K562 (cell line): Measurements from ENCODE around the gene PPP1R10. TPM values are rescaled to one million over a fixed set of nuclear protein-coding genes. Genes with fewer than 3 reads are reported as not detected.

Experiments used
- ARHGAP35 ChIP-seq: fragments of 450-650 bp; IDR thresholded peaks from 2 replicates; pipeline ENCODE4 v1.6.1; 2018; ENCODE audit not compliant: partially characterized antibody
- CAMTA2 ChIP-seq: fragments of 250-450 bp; sonication (Bioruptor Pico); conservative IDR thresholded peaks from 2 replicates; pipeline ENCODE4 v1.5.1; 2022
- GATAD2B ChIP-seq: fragments of 450-650 bp; IDR thresholded peaks from 2 replicates; pipeline ENCODE4 v1.6.1; 2017; ENCODE audit warnings: mild to moderate bottlenecking, borderline replicate concordance
- HMG20A ChIP-seq: fragments of 450-650 bp; formaldehyde crosslinking; conservative IDR thresholded peaks from 2 replicates; pipeline ENCODE4 v1.4.0; 2020; ENCODE audit warnings: mild to moderate bottlenecking, mixed read lengths
- KDM5B ChIP-seq: fragments of 200-600 bp; sonication (generic); IDR thresholded peaks from 2 replicates; pipeline ENCODE4 v1.6.1; 2012; ENCODE audit warnings: low read depth, mild to moderate bottlenecking, moderate library complexity, low read length, control low read depth, inconsistent platforms; ENCODE audit not compliant: insufficient replicate concordance
- PPARD ChIP-seq: fragments of 250-450 bp; sonication (Bioruptor Pico); IDR thresholded peaks from 2 replicates; pipeline ENCODE4 v1.8.0; 2022; ENCODE audit warnings: inconsistent platforms, mild to moderate bottlenecking, moderate library complexity
- PURB ChIP-seq: sonication (generic); formaldehyde crosslinking; IDR thresholded peaks from 2 replicates; pipeline ENCODE4 v1.9.0; 2021; ENCODE audit warnings: low read depth, mild to moderate bottlenecking, missing genetic modification reagents
- RFX7 ChIP-seq: fragments of 250-450 bp; sonication (Bioruptor Pico); IDR thresholded peaks from 2 replicates; pipeline ENCODE4 v1.5.1; 2021; ENCODE audit warnings: mild to moderate bottlenecking
- ZNF134 ChIP-seq: fragments of 250-450 bp; sonication (Bioruptor Pico); conservative IDR thresholded peaks from 2 replicates; pipeline ENCODE4 v1.4.0; 2020
- ZNF217 ChIP-seq: sonication (generic); formaldehyde crosslinking; IDR thresholded peaks from 2 replicates; pipeline ENCODE4 v1.8.0; 2022; ENCODE audit warnings: mild to moderate bottlenecking, missing genetic modification reagents
- ZNF253 ChIP-seq: fragments of 250-450 bp; sonication (Bioruptor Pico); conservative IDR thresholded peaks from 2 replicates; pipeline ENCODE4 v1.6.1; 2021; ENCODE audit warnings: mild to moderate bottlenecking
- ZNF354B ChIP-seq: fragments of 250-450 bp; sonication (Bioruptor Pico); IDR thresholded peaks from 2 replicates; pipeline ENCODE4 v1.4.0; 2020
- polyA plus RNA-seq, 8 experiments: library from polyadenylated mRNA; depleted of rRNA in 4 of 8; stranded (reverse) in 5 of 8; unstranded in 3 of 8; fragments of >200 nt; fragmentation: Nextera tagmentation in 2 of 8; fragmentation: Illumina TruSeq in 1 of 8; extraction: Ambion mirVana in 2 of 8; extraction: Trizol in 1 of 8; gene quantifications; 2 replicates each; pipeline versions ENCODE4 v1.2.1 to v1.2.3, GENCODE V29; 2011 to 2014; ENCODE audit warnings: inconsistent platforms in 1 of 8, missing spikeins in 1 of 8
- total RNA-seq, 7 experiments: library from RNA; depleted of rRNA in 6 of 7; stranded (reverse); fragments of >200 nt in 6 of 7; fragmentation: Illumina TruSeq in 2 of 7; extraction: Trizol in 2 of 7; gene quantifications; 2 replicates each; pipeline versions ENCODE4 v1.2.1 to v1.2.3, GENCODE V29; 2011 to 2021; ENCODE audit warnings: low replicate concordance in 1 of 7
- TF ChIP-seq, protein P1 (sequence below): fragments of 450-650 bp; IDR thresholded peaks from 2 replicates; pipeline ENCODE4 v1.6.1; 2016
- TF ChIP-seq, protein P2 (sequence below): fragments of 250-450 bp; sonication (Bioruptor Pico); IDR thresholded peaks from 2 replicates; pipeline ENCODE4 v1.4.0; 2020; ENCODE audit warnings: mild to moderate bottlenecking, moderate library complexity, borderline replicate concordance
- TF ChIP-seq, protein P3 (sequence below): fragments of 250-450 bp; sonication (Bioruptor Pico); IDR thresholded peaks from 2 replicates; pipeline ENCODE4 v1.8.0; 2022; ENCODE audit warnings: moderate library complexity, mild to moderate bottlenecking, inconsistent platforms
- TF ChIP-seq, protein P4 (sequence below): sonication (generic); formaldehyde crosslinking; IDR thresholded peaks from 2 replicates; pipeline ENCODE4 v1.8.0; 2022; ENCODE audit warnings: mild to moderate bottlenecking, missing genetic modification reagents
- TF ChIP-seq, protein P5 (sequence below), 2 experiments: fragments of 150-350 bp in 1 of 2; IDR thresholded peaks; 2 replicates each; pipeline ENCODE4 v1.6.1; 2012 to 2016; ENCODE audit warnings: low read depth in 2 of 2, low read length in 2 of 2, mild to moderate bottlenecking in 1 of 2, moderate library complexity in 1 of 2
- TF ChIP-seq, protein P6 (sequence below): fragments of 250-450 bp; sonication (Bioruptor Pico); IDR thresholded peaks from 2 replicates; pipeline ENCODE4 v1.8.0; 2021; ENCODE audit warnings: moderate library complexity, mild to moderate bottlenecking, inconsistent platforms

Gene PPP1R10
- total and polyA plus RNA-seq, 9 of the 15 experiments (the other 6 are each of a cell fraction or from before 2014, with no cell fraction given) = 14.1 to 65.5 (median 32.6) TPM

DNA sequence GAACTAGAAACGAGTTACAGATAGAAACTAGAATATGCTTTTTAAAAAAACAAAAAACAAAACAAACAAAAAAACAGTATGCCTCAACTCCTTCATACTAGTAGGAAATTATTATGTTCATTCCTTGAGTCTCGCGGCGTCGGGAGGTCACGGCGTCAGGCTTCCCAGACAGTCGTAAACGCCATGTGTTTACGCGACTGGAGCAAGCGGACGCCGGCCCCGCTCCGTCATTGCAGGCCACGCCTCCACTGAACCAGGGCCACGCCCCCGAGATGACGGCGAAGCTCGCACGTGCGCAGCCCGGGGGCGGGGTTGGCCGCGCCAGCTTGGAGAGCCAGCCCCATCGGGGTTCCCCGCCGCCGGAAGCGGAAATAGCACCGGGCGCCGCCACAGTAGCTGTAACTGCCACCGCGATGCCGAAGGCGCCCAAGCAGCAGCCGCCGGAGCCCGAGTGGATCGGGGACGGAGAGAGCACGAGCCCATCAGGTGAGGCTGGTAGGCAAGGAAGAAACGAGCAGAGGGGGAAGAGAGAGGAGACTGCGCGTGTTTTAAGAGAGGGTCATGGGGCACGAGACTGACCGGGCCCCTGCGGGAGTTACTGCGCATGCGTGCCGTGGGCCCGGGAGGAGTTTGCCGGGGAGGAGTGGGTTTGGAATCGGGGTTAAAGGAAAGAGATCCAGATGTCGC is 45.8 kb downstream of the PPP1R10 start, which contains the start of gene ABCF1 (continued):
- TF ChIP-seq, protein P1, sequence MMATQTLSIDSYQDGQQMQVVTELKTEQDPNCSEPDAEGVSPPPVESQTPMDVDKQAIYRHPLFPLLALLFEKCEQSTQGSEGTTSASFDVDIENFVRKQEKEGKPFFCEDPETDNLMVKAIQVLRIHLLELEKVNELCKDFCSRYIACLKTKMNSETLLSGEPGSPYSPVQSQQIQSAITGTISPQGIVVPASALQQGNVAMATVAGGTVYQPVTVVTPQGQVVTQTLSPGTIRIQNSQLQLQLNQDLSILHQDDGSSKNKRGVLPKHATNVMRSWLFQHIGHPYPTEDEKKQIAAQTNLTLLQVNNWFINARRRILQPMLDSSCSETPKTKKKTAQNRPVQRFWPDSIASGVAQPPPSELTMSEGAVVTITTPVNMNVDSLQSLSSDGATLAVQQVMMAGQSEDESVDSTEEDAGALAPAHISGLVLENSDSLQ = peak; percentile 77
- TF ChIP-seq, protein P2, sequence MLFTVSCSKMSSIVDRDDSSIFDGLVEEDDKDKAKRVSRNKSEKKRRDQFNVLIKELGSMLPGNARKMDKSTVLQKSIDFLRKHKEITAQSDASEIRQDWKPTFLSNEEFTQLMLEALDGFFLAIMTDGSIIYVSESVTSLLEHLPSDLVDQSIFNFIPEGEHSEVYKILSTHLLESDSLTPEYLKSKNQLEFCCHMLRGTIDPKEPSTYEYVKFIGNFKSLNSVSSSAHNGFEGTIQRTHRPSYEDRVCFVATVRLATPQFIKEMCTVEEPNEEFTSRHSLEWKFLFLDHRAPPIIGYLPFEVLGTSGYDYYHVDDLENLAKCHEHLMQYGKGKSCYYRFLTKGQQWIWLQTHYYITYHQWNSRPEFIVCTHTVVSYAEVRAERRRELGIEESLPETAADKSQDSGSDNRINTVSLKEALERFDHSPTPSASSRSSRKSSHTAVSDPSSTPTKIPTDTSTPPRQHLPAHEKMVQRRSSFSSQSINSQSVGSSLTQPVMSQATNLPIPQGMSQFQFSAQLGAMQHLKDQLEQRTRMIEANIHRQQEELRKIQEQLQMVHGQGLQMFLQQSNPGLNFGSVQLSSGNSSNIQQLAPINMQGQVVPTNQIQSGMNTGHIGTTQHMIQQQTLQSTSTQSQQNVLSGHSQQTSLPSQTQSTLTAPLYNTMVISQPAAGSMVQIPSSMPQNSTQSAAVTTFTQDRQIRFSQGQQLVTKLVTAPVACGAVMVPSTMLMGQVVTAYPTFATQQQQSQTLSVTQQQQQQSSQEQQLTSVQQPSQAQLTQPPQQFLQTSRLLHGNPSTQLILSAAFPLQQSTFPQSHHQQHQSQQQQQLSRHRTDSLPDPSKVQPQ (CRISPR knock-in tag) = peak; percentile 71; the same call in 1 of the 2 replicates
- TF ChIP-seq ZNF253 (no peak), ZNF134 (CRISPR knock-in tag) (peak; percentile 32; the same call in 1 of the 2 replicates), ZNF354B (no peak), HMG20A (no peak), CAMTA2 (CRISPR knock-in tag) (no peak), PURB (CRISPR knock-in tag) (no peak), ARHGAP35 (no peak), KDM5B (peak; percentile 94), PPARD (CRISPR knock-in tag) (no peak), GATAD2B (no peak), ZNF217 (CRISPR knock-in tag) (no peak), RFX7 (CRISPR knock-in tag) (no peak)
- TF ChIP-seq, protein P3, sequence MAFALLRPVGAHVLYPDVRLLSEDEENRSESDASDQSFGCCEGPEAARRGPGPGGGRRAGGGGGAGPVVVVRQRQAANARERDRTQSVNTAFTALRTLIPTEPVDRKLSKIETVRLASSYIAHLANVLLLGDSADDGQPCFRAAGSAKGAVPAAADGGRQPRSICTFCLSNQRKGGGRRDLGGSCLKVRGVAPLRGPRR = no peak
- TF ChIP-seq, protein P4, sequence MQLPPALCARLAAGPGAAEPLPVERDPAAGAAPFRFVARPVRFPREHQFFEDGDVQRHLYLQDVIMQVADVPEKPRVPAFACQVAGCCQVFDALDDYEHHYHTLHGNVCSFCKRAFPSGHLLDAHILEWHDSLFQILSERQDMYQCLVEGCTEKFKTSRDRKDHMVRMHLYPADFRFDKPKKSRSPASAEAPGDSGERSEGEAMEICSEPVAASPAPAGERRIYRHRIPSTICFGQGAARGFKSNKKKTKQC (CRISPR knock-in tag) = no peak; the same call in 1 of the 2 replicates
- TF ChIP-seq, protein P5, sequence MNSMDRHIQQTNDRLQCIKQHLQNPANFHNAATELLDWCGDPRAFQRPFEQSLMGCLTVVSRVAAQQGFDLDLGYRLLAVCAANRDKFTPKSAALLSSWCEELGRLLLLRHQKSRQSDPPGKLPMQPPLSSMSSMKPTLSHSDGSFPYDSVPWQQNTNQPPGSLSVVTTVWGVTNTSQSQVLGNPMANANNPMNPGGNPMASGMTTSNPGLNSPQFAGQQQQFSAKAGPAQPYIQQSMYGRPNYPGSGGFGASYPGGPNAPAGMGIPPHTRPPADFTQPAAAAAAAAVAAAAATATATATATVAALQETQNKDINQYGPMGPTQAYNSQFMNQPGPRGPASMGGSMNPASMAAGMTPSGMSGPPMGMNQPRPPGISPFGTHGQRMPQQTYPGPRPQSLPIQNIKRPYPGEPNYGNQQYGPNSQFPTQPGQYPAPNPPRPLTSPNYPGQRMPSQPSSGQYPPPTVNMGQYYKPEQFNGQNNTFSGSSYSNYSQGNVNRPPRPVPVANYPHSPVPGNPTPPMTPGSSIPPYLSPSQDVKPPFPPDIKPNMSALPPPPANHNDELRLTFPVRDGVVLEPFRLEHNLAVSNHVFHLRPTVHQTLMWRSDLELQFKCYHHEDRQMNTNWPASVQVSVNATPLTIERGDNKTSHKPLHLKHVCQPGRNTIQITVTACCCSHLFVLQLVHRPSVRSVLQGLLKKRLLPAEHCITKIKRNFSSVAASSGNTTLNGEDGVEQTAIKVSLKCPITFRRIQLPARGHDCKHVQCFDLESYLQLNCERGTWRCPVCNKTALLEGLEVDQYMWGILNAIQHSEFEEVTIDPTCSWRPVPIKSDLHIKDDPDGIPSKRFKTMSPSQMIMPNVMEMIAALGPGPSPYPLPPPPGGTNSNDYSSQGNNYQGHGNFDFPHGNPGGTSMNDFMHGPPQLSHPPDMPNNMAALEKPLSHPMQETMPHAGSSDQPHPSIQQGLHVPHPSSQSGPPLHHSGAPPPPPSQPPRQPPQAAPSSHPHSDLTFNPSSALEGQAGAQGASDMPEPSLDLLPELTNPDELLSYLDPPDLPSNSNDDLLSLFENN (IDR thresholded peaks at IDR 0.05; ENCODE audit: low read depth in 2 of 2, low read length in 2 of 2) = 0 out of 4 replicates have a peak, but pooled peaks of 1 of the 2 experiments have one; percentile 62
- TF ChIP-seq, protein P6, sequence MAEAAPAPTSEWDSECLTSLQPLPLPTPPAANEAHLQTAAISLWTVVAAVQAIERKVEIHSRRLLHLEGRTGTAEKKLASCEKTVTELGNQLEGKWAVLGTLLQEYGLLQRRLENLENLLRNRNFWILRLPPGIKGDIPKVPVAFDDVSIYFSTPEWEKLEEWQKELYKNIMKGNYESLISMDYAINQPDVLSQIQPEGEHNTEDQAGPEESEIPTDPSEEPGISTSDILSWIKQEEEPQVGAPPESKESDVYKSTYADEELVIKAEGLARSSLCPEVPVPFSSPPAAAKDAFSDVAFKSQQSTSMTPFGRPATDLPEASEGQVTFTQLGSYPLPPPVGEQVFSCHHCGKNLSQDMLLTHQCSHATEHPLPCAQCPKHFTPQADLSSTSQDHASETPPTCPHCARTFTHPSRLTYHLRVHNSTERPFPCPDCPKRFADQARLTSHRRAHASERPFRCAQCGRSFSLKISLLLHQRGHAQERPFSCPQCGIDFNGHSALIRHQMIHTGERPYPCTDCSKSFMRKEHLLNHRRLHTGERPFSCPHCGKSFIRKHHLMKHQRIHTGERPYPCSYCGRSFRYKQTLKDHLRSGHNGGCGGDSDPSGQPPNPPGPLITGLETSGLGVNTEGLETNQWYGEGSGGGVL (CRISPR knock-in tag) = no peak
